HL-60/S4 treated with phorbol 12-myristate 13-acetate at 8.2 ng/mL for 4 days and 3 days (cell line): ENCODE data around the gene BIRC3.
"Not testable (repeated sequence)": the region's sequence is repeated elsewhere in the genome, so short reads cannot be mapped to it uniquely, and the experiment has no call there.

Experiments
- in situ Hi-C: fragments of 300-500 bp; cut with MboI; formaldehyde crosslinking; loops from 2 replicates; pipeline ENCODE4 v1.15.0; 2022; ENCODE audit warnings: low sequenced_read_pairs

The BIRC3 gene

GRCh38 chr11:102322560-102322959 is 5.3 kb downstream of the BIRC3 start:
- in situ Hi-C loops: no loop called here

GRCh38 chr11:102323542-102324251 is 6.4 kb downstream of the BIRC3 start:
- in situ Hi-C loops: no loop called here

- in situ Hi-C loops: no loop called here
Measured at GRCh38 chr11:102325088-102325487, 7.8 kb downstream of the BIRC3 start.

GRCh38 chr11:102328748-102329147 is 11.5 kb downstream of the BIRC3 start:
- in situ Hi-C loops: no loop called here

GRCh38 chr11:102330231-102330630 is 12.9 kb downstream of the BIRC3 start:
- in situ Hi-C loops: no loop called here

GRCh38 chr11:102331341-102331740 is 14.1 kb downstream of the BIRC3 start:
- in situ Hi-C loops: no loop called here

GRCh38 chr11:102332611-102332994 is 15.3 kb downstream of the BIRC3 start:
- in situ Hi-C loops: no loop called here

- in situ Hi-C loops: no loop called here
Measured at GRCh38 chr11:102338479-102339010, 21.3 kb downstream of the BIRC3 start.

GRCh38 chr11:102341311-102341710 is 24.0 kb downstream of the BIRC3 start:
- in situ Hi-C loops: not testable (repeated sequence)

- in situ Hi-C loops: no loop called here
Measured at GRCh38 chr11:102341844-102342318, 24.6 kb downstream of the BIRC3 start.

- in situ Hi-C loops: no loop called here
Measured at GRCh38 chr11:102343809-102344208, 26.5 kb downstream of the BIRC3 start.

GRCh38 chr11:102345904-102346303 is 28.6 kb downstream of the BIRC3 start:
- in situ Hi-C loops: no loop called here

GRCh38 chr11:102346456-102346747 is 29.1 kb downstream of the BIRC3 start:
- in situ Hi-C loops: no loop called here

- in situ Hi-C loops: no loop called here
Measured at GRCh38 chr11:102346748-102347461, 29.6 kb downstream of the BIRC3 start, which contains the start of gene BIRC2. BIRC2 (plus strand) TSS chr11:102347214; CDS start chr11:102349855, 2,641 bp downstream.

- in situ Hi-C loops: no loop called here
Measured at GRCh38 chr11:102347462-102348370, 30.4 kb downstream of the BIRC3 start.

GRCh38 chr11:102357116-102357515 is 39.8 kb downstream of the BIRC3 start:
- in situ Hi-C loops: no loop called here

- in situ Hi-C loops: no loop called here
Measured at GRCh38 chr11:102359372-102359771, 42.1 kb downstream of the BIRC3 start.

GRCh38 chr11:102360681-102361080 is 43.4 kb downstream of the BIRC3 start:
- in situ Hi-C loops: no loop called here

GRCh38 chr11:102361086-102362031 is 44.1 kb downstream of the BIRC3 start:
- in situ Hi-C loops: no loop called here

GRCh38 chr11:102364991-102365390 is 47.7 kb downstream of the BIRC3 start:
- in situ Hi-C loops: no loop called here
